Prostate gland (tissue), 2 donors: ENCODE results near the gene S100Z. TPM values are rescaled to one million over a fixed set of nuclear protein-coding genes. Genes with fewer than 3 reads are reported as not detected.
"Not testable (repeated sequence)": the region's sequence is repeated elsewhere in the genome, so short reads cannot be mapped to it uniquely, and the experiment has no call there.

Experiments used
- DNase-seq: peaks from one replicate; pipeline ENCODE4 v3.0.0-alpha.2; 2019; ENCODE audit warnings: low spot score
- H3K27ac ChIP-seq, 2 donors: fragments of 200-600 bp; sonication (generic); 2 replicates each; pipeline ENCODE4 v1.5.1; 2017 to 2019
- H3K27me3 ChIP-seq: fragments of 200-600 bp; sonication (generic); replicated peaks from 2 replicates; pipeline ENCODE4 v1.5.1; 2019; ENCODE audit not compliant: insufficient read depth
- H3K36me3 ChIP-seq, 2 donors: fragments of 200-600 bp; sonication (generic); 1 replicate in 1 of 2; 2 replicates in 1 of 2; pipeline versions ENCODE4 v1.5.1 to v1.8.1; 2017 to 2019
- H3K4me1 ChIP-seq: fragments of 200-600 bp; sonication (generic); replicated peaks from 2 replicates; pipeline ENCODE4 v1.5.1; 2019
- H3K4me3 ChIP-seq, 2 donors: fragments of 200-600 bp; sonication (generic); 2 replicates each; pipeline ENCODE4 v1.5.1; 2017 to 2019
- H3K9me3 ChIP-seq: fragments of 200-600 bp; sonication (generic); 2 replicates; pipeline ENCODE4 v1.5.1; 2017
- CTCF ChIP-seq, 4 experiments: fragments of 200-600 bp in 2 of 4; fragments of 450-650 bp in 2 of 4; sonication (generic) in 2 of 4; IDR thresholded peaks; 1 replicate in 3 of 4; 2 replicates in 1 of 4; pipeline ENCODE4 v1.5.1; 2016 to 2019; ENCODE audit warnings: antibody characterized with exemption in 4 of 4, mild to moderate bottlenecking in 2 of 4, moderate library complexity in 2 of 4
- POLR2A ChIP-seq: fragments of 450-650 bp; IDR thresholded peaks from one replicate; pipeline ENCODE4 v1.6.1; 2016; ENCODE audit warnings: antibody characterized with exemption, mild to moderate bottlenecking
- POLR2AphosphoS5 ChIP-seq: sonication (generic); formaldehyde crosslinking; IDR thresholded peaks from one replicate; pipeline ENCODE4 v1.6.1; 2017; ENCODE audit warnings: antibody characterized with exemption
- WGBS: methylation state at CpG from one replicate; pipeline ENCODE4 v1.1.5; 2018; 5-methylcytosine and 5-hydroxymethylcytosine counted together
- intact Hi-C: fragments of 100-400 bp; cut with DNase I; formaldehyde crosslinking; loops from one replicate; pipeline ENCODE4 v1.14.2; 2022
- total RNA-seq, 2 donors: library from RNA; depleted of rRNA; stranded (reverse); fragments of >200 nt; gene quantifications; one replicate each; pipeline ENCODE4 v1.1.0, GENCODE V29; 2016

Gene S100Z
- total RNA-seq, 2 donors from 2014 or later, result 1.7 TPM; not detected in 1

- intact Hi-C loops, result no loop called here
- no peak overlapping the region for H3K4me3 ChIP-seq
- no peaks in the 10 kb centered on the region for H3K4me1 ChIP-seq
- no peaks in the 10 kb centered on the region for H3K9me3 ChIP-seq
- H3K27ac ChIP-seq, result no peak overlapping the region
- no peak for DNase-seq
- 71% methylated on average over 10 of the region's 10 CpGs for WGBS
- no peak for TF ChIP-seq POLR2A
- TF ChIP-seq CTCF (IDR thresholded peaks at IDR 0.05), result no peak
- TF ChIP-seq POLR2AphosphoS5, result no peak
- no peaks in the 10 kb centered on the region for H3K27me3 ChIP-seq
- H3K36me3 ChIP-seq, result no peaks in the 10 kb centered on the region
Observed at GRCh38 chr5:76888733-76889300, 39.0 kb downstream of the S100Z start.

- intact Hi-C loops, result no loop called here
- WGBS, result 67% methylated on average over 2 of the region's 2 CpGs
Observed at GRCh38 chr5:76893294-76893693, 43.5 kb downstream of the S100Z start.

GRCh38 chr5:76896196-76896595 is 46.4 kb downstream of the S100Z start:
- Histone ChIP-seq H3K4me1 (no peaks in the 10 kb centered on the region), H3K27me3 (no peaks in the 10 kb centered on the region), H3K27ac (no peak overlapping the region), H3K4me3 (no peak overlapping the region), H3K9me3 (no peaks in the 10 kb centered on the region), H3K36me3 (no peaks in the 10 kb centered on the region)
- TF ChIP-seq POLR2A, result no peak
- no peak for TF ChIP-seq CTCF (IDR thresholded peaks at IDR 0.05)
- no peak for TF ChIP-seq POLR2AphosphoS5
- WGBS, result 96% methylated on average over 2 of the region's 2 CpGs
- intact Hi-C loops, result no loop called here
- no peak for DNase-seq

More at GRCh38 chr5:76893294-76893693, 43.5 kb downstream of the S100Z start:
- DNase-seq, result no peak
- H3K9me3 ChIP-seq, result no peaks in the 10 kb centered on the region
- no peaks in the 10 kb centered on the region for H3K36me3 ChIP-seq
- no peaks in the 10 kb centered on the region for H3K4me1 ChIP-seq
- no peak overlapping the region for H3K4me3 ChIP-seq
- no peaks in the 10 kb centered on the region for H3K27me3 ChIP-seq
- no peak for TF ChIP-seq POLR2AphosphoS5
- TF ChIP-seq POLR2A, result no peak
- no peak for TF ChIP-seq CTCF (IDR thresholded peaks at IDR 0.05)
- no peak overlapping the region for H3K27ac ChIP-seq

- no peak overlapping the region for H3K4me3 ChIP-seq
- intact Hi-C loops, result no loop called here
- WGBS, result 76% methylated on average over 3 of the region's 3 CpGs
- H3K9me3 ChIP-seq, result no peaks in the 10 kb centered on the region
- no peaks in the 10 kb centered on the region for H3K4me1 ChIP-seq
- H3K27ac ChIP-seq, result no peak overlapping the region
- DNase-seq, result no peak
- H3K36me3 ChIP-seq, result no peaks in the 10 kb centered on the region
- H3K27me3 ChIP-seq, result no peaks in the 10 kb centered on the region
- TF ChIP-seq CTCF (IDR thresholded peaks at IDR 0.05), result no peak
- TF ChIP-seq POLR2A, result no peak
- TF ChIP-seq POLR2AphosphoS5, result no peak
Observed at GRCh38 chr5:76901522-76901921, 51.7 kb downstream of the S100Z start.

- H3K27me3 ChIP-seq, result no peaks in the 10 kb centered on the region
- DNase-seq, result no peak
- H3K27ac ChIP-seq, result no peak overlapping the region
- intact Hi-C loops, result no loop called here
- H3K36me3 ChIP-seq, result no peaks in the 10 kb centered on the region
- no peaks in the 10 kb centered on the region for H3K4me1 ChIP-seq
- no peaks in the 10 kb centered on the region for H3K9me3 ChIP-seq
- TF ChIP-seq CTCF (IDR thresholded peaks at IDR 0.05) (no peak), POLR2AphosphoS5 (no peak), POLR2A (no peak)
- WGBS, result 91% methylated on average over 7 of the region's 7 CpGs
- no peak overlapping the region for H3K4me3 ChIP-seq
Observed at GRCh38 chr5:76908166-76908565, 58.4 kb downstream of the S100Z start.

GRCh38 chr5:76910344-76910933 is 60.6 kb downstream of the S100Z start:
- intact Hi-C loops, H3K36me3 ChIP-seq, H3K27ac ChIP-seq, H3K4me3 ChIP-seq, H3K9me3 ChIP-seq, H3K4me1 ChIP-seq, H3K27me3 ChIP-seq, DNase-seq: not testable (repeated sequence)
- 73% methylated on average over 9 of the region's 9 CpGs for WGBS

- H3K27ac ChIP-seq, intact Hi-C loops, H3K4me3 ChIP-seq, H3K4me1 ChIP-seq, H3K36me3 ChIP-seq, H3K27me3 ChIP-seq, H3K9me3 ChIP-seq, DNase-seq: not testable (repeated sequence)
- WGBS, result 91% methylated on average over 14 of the region's 14 CpGs
Observed at GRCh38 chr5:76914671-76915070, 64.9 kb downstream of the S100Z start.
